Retinal pigment epithelial cell (primary cell): ENCODE results near the gene ZNF385B.

ENCODE experiments used
- DNase-seq: peaks from one replicate; pipeline ENCODE4 v3.0.0-alpha.2; 2010; ENCODE audit warnings: low read depth
- H3K4me3 ChIP-seq: 2 replicates; pipeline ENCODE4 v1.5.1; 2011; ENCODE audit warnings: mild to moderate bottlenecking, low read length, control low read depth, moderate library complexity
- CTCF ChIP-seq: conservative IDR thresholded peaks from 2 replicates; pipeline ENCODE4 v1.5.1; 2011; ENCODE audit warnings: low read depth, low read length, control low read depth, inconsistent platforms

The ZNF385B gene

GRCh38 chr2:179805001-179805400 is 56.4 kb downstream of the ZNF385B start:
- TF ChIP-seq CTCF, result no peak

GRCh38 chr2:179804206-179804605 is 57.2 kb downstream of the ZNF385B start:
- TF ChIP-seq CTCF, result no peak
- H3K4me3 ChIP-seq, result no peak overlapping the region
- DNase-seq, result no peak

More at GRCh38 chr2:179805001-179805400, 56.4 kb downstream of the ZNF385B start:
- DNase-seq, result no peak
- no peak overlapping the region for H3K4me3 ChIP-seq

GRCh38 chr2:179802051-179802882 is 59.1 kb downstream of the ZNF385B start:
- H3K4me3 ChIP-seq, result no peak overlapping the region
- TF ChIP-seq CTCF, result no peak
- no peak for DNase-seq

- no peak for DNase-seq
- no peak overlapping the region for H3K4me3 ChIP-seq
- no peak for TF ChIP-seq CTCF
Measured at GRCh38 chr2:179800776-179801175, 60.6 kb downstream of the ZNF385B start.

- TF ChIP-seq CTCF, result no peak
- H3K4me3 ChIP-seq, result no peak overlapping the region
- DNase-seq, result no peak
Measured at GRCh38 chr2:179796213-179797007, 65.0 kb downstream of the ZNF385B start.

GRCh38 chr2:179793902-179794301 is 67.5 kb downstream of the ZNF385B start:
- no peak for TF ChIP-seq CTCF
- H3K4me3 ChIP-seq, result no peak overlapping the region
- DNase-seq, result no peak

GRCh38 chr2:179793238-179793637 is 68.2 kb downstream of the ZNF385B start:
- DNase-seq, result no peak
- TF ChIP-seq CTCF, result no peak

More at GRCh38 chr2:179793238-179793637, 68.2 kb downstream of the ZNF385B start:
- no peak overlapping the region for H3K4me3 ChIP-seq
